HG03039 (cell line): ENCODE measurements around the gene MAP2K6.

ENCODE experiments used
- ATAC-seq: cut with Tn5 transposase; IDR thresholded peaks from one replicate; pipeline ENCODE4 v1.9.1; 2021; ENCODE audit warnings: mild to moderate bottlenecking, moderate library complexity; ENCODE audit not compliant: unreplicated experiment

The MAP2K6 gene

GRCh38 chr17:69528035-69528434 lies 113.5 kb downstream of the MAP2K6 start:
- ATAC-seq: no peak

GRCh38 chr17:69533481-69534234 lies 119.2 kb downstream of the MAP2K6 start:
- no peak for ATAC-seq

GRCh38 chr17:69534235-69534621 lies 119.7 kb downstream of the MAP2K6 start:
- ATAC-seq: no peak

- no peak for ATAC-seq
Measured at GRCh38 chr17:69535016-69535570, 120.6 kb downstream of the MAP2K6 start.

- no peak for ATAC-seq
Measured at GRCh38 chr17:69538795-69539194, 124.3 kb downstream of the MAP2K6 start.

GRCh38 chr17:69539274-69539673 lies 124.8 kb downstream of the MAP2K6 start:
- ATAC-seq: no peak

GRCh38 chr17:69539781-69540319 lies 125.4 kb downstream of the MAP2K6 start:
- ATAC-seq: no peak

- ATAC-seq: no peak
Measured at GRCh38 chr17:69540356-69540755, 125.9 kb downstream of the MAP2K6 start.

- no peak for ATAC-seq
Measured at GRCh38 chr17:69547230-69547629, 132.7 kb downstream of the MAP2K6 start.

GRCh38 chr17:69547947-69548346 lies 133.4 kb downstream of the MAP2K6 start:
- ATAC-seq: peak; percentile 59

- no peak for ATAC-seq
Measured at GRCh38 chr17:69551212-69552010, 136.9 kb downstream of the MAP2K6 start.

GRCh38 chr17:69552986-69553667 lies 138.6 kb downstream of the MAP2K6 start:
- ATAC-seq: no peak

GRCh38 chr17:69555056-69555455 lies 140.6 kb downstream of the MAP2K6 start:
- ATAC-seq: no peak

- ATAC-seq: no peak
Measured at GRCh38 chr17:69557339-69557738, 142.8 kb downstream of the MAP2K6 start.

- ATAC-seq: no peak
Measured at GRCh38 chr17:69558796-69559195, 144.3 kb downstream of the MAP2K6 start.

GRCh38 chr17:69560987-69561441 lies 146.5 kb downstream of the MAP2K6 start:
- no peak for ATAC-seq

GRCh38 chr17:69561462-69561861 lies 147.0 kb downstream of the MAP2K6 start:
- no peak for ATAC-seq

- no peak for ATAC-seq
Measured at GRCh38 chr17:69565447-69565846, 150.9 kb downstream of the MAP2K6 start.

- no peak for ATAC-seq
Measured at GRCh38 chr17:69567130-69567529, 152.6 kb downstream of the MAP2K6 start.

GRCh38 chr17:69572747-69573146 lies 158.2 kb downstream of the MAP2K6 start:
- ATAC-seq: no peak

GRCh38 chr17:69573396-69573795 lies 158.9 kb downstream of the MAP2K6 start:
- ATAC-seq: no peak
